ENCODE measurements around the gene FABP1.

DNA sequence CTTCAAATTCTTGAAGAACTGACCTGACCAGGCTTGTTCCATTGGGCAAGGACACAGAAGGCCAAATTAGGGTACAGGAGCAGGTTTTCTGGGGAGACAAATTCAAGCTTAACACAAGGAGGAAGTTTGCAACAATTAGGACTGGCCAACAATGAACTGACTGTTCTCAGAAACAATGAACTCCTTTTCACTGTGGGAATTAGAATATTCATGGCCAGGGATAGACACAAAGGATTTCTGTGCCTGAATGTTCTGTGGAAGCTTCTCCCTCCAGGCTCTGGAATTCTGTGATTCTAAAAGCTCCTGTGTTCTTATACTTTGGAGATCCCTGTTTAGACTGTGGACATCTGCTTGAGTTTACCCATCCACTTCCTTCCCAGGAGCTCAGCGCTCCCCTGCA is 45.1 kb downstream of the FABP1 start:
- TF ChIP-seq USF2 (IDR thresholded peaks at IDR 0.05) (no peak), RAD21 (conservative IDR thresholded peaks at IDR 0.05 in 1 of 2, IDR thresholded peaks at IDR 0.05 in 1 of 2) (no peak), ZFP36 (IDR thresholded peaks at IDR 0.05; ENCODE audit: borderline replicate concordance, partially characterized antibody) (no peak), PHF8 (IDR thresholded peaks at IDR 0.05; ENCODE audit: borderline replicate concordance, low read depth) (no peak)
- TF ChIP-seq, protein P1, sequence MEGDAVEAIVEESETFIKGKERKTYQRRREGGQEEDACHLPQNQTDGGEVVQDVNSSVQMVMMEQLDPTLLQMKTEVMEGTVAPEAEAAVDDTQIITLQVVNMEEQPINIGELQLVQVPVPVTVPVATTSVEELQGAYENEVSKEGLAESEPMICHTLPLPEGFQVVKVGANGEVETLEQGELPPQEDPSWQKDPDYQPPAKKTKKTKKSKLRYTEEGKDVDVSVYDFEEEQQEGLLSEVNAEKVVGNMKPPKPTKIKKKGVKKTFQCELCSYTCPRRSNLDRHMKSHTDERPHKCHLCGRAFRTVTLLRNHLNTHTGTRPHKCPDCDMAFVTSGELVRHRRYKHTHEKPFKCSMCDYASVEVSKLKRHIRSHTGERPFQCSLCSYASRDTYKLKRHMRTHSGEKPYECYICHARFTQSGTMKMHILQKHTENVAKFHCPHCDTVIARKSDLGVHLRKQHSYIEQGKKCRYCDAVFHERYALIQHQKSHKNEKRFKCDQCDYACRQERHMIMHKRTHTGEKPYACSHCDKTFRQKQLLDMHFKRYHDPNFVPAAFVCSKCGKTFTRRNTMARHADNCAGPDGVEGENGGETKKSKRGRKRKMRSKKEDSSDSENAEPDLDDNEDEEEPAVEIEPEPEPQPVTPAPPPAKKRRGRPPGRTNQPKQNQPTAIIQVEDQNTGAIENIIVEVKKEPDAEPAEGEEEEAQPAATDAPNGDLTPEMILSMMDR (IDR thresholded peaks at IDR 0.05) = no peak
